Limb (tissue), 2 donors: ENCODE results near the gene ULK1.

Experiments used
- DNase-seq, 2 donors: peaks; one replicate each; pipeline ENCODE4 v3.0.0-alpha.2; 2016; ENCODE audit errors: extremely low spot score in 2 of 2

The ULK1 gene

DNA sequence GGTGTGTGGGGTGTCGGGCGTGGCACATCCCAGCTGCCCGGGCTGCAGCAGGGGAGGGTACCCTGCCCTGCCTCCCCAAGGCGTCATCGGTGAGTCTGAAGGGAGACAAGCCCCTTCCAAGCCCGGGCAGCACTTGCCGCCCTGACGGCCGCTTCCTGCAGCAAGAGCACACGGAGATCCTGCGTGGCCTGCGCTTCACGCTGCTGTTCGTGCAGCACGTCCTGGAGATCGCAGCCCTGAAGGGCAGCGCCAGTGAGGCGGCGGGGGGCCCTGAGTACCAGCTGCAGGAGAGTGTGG is 24.6 kb downstream of the ULK1 start:
- no peak for DNase-seq

DNA sequence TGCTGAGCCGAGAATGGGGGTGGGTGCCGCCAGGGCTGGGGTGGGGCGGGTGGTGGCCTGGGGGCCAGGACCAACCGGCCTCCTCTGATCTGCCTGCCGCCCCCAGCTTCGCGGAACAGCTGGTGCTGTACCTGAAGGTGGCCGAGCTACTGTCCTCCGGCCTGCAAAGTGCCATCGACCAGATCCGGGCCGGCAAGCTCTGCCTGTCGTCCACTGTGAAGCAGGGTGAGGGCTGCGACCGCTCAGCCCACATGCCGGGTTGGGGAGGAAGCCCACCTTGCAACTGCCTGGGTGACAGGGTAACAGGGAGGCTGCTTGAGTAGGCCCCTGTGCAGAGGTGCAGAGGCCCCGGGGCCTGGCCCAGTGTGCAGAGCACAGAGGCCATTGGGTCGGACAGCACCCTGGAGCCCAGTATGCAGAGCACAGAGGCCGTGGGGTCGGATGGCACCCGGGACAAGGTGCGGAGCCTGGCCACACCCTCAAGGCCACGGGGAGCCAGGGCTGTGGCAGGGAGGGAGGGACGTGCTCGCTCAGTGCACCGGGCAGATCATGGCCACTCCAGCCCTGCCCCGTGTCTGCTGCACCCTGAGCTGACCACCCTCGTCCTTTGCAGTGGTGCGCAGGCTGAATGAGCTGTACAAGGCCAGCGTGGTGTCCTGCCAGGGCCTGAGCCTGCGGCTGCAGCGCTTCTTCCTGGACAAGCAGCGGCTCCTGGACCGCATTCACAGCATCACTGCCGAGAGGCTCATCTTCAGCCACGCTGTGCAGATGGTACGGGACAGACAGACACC is 25.1 kb downstream of the ULK1 start:
- peak in 1 of 2 donors; percentile 26 for DNase-seq

DNA sequence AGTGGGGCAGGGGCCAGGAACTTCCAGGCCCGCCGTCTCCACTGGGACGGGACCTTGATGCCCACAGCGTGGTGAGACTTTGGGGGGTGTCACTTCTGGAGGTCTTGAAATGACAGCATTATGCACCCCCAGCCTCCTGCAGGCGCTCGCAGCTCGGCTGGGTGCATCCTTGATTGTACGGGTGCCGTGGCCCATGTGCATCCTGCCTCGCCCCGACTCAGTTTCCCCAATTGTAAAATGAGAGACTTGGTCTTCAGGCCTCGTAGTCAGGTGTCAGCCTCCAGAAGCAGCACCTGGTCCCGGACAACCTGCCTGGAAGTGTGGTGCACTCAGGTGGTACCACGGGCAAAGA is 25.7 kb downstream of the ULK1 start:
- DNase-seq: no peak

DNA sequence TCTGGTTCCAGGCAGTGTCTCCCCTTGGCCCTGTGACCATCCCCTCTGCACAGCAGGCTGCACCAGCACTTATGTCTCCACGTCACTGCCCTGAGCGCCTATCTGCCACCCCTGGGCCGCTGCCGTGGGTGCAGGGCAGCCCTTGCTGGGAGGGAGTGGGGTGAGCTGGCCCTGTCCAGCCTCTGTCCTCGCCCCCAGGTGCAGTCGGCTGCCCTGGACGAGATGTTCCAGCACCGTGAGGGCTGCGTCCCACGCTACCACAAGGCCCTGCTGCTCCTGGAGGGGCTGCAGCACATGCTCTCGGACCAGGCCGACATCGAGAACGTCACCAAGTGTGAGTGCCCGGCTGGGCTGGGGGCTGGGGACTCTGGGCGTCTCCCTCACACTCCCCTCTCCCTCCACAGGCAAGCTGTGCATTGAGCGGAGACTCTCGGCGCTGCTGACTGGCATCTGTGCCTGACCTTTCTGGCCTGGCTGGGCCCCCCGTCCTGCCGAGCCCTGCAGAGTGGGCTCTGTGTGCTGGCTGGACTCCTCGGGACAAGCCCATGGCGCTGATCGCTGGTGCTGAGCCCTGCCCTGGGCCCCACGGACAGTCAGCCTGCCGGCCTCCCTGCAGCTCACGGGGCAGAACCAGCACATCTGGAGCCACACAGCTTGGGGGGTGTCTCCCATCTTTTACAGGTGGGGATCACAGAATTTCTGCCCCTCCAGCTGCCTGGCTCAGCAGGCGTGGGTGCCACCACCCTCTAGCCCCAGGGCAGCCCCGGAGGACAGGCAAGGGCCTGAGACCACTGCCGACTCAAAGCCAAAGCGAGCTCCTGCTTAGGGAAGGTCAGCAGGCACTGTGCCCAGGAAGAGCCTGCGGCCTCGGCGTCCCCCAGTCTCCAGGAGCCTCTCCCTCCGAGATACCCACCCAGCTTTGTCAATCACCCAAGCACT is 26.7 kb downstream of the ULK1 start:
- DNase-seq: peak in 1 of 2 donors; percentile 29

DNA sequence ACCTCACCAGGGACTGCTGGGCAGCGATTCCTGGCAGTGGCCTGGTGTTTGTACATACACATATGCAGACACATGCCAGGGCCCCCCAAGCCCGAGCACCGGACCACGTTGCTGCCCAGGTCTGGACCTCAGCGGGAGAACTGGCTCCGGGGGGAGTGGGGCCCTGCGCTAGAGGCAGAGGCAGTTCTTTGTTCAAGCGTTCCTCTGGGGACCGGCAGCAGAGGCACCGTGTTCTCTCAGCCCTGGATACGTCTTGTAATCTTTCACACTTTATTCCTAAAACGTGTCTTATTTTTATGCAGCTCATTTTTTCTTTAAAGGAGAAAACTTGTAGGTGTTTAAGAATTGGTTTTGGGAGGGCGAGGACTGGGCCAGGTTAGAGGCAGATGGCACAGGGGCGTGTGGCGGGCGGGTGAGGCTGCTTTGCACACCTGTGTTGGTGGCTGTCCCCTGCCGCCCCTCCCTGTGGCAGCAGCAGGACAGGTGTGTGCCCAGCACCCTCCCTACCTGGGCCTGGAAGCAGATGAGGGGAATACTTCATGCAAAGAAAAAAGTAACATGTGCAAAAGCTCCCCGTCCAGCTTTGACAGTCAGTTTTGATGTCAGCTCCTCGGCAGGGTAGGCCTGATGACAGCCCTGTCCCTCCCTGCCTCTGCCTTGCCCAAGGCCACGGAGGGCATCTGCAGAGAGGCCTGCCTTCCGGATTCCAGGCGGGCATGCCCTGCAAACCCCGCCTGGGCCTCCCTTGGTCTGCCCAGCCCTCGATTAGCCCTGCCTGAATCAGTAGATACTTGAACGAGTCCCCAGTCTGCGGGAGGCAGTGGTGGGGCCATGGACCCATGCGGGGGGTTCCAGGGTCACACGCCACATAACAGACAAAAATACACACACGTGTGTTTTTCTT is 27.7 kb downstream of the ULK1 start:
- DNase-seq: peak in 1 of 2 donors; percentile 27

DNA sequence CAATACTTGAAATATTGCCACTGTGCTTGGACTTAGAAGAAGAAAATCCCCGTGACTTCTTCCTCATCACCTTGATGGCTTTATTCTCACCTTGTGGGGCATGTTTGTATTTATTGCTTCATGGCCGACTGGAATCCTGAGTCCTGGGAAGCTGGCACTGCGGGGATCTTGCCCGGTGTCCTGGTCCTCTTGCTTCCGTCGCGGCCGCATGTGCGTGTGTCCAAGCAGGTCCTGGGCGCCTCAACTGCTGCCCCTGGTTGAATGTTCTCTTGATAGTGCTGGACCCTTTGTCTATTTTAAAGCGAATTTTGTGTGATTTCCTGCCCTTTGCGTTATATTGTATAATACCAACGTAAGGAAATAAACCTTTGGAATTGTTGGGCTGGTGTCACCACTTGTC is 28.4 kb downstream of the ULK1 start:
- DNase-seq: no peak

DNA sequence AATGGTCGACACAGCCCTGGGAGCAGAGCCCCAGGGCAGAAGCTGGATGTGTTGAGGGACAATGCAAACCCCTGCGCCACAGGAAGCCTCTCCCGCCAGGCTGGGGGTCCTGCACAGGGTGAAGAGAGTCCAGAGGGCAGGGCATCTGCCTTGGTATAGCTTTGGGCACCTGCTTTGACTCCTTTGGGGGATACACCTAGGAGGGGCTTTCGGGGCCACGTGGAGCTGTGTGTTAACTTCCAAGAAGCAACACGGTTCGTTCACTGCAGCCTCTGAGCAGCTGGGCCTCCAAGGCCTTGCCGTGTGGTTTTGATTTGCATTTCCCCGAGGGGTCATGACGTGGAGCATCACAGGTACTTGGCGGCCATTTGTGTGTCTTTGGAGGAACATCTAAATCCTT is 28.8 kb downstream of the ULK1 start:
- DNase-seq: peak in 1 of 2 donors; percentile 33

DNA sequence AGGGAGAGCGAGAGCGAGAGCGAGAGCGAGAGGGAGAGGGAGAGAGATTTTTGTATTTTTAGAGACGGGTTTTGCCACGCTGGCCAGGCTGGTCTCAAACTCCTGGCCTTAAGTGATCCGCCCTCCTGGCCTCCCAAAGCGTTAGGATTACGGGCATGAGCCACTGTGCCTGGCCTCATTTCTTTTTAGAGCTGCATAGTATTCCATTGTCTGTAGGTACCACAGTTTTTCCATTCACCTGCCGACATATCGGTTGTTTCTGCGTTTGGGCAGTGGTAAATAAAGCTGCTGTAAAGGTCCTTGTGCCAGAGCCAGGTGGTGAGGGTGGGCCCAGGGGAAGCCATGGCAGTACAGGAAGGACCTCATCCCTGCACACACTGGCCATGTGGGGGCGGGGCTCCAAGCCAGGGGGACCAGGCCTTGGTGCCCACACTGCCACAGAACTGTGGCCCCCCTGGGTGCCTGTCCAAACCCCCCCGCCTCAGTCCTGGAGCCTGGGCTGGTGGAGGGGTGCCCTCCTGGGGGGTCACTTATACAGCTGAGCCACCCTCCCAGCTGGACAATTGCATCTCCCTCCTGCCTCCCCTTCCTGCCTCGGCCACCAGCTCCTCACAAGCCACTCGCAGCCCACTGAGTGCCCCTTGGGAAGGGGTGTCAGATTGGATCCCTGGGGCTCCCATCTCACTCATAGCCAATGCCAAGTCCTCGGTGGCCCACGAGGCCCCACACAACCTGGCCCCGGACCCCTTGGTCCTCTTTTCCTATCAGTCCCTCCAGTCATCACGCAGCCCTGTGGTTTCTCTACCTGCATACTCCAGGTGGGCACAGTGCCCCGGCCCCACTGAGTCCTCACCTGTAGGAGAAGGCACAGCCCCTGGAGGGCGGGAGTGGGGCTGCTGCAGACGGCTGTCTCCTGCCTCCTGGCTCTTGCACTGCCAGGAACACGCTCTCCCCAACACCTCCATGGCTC is 33.0 kb downstream of the ULK1 start:
- peak in 1 of 2 donors; percentile 33 for DNase-seq

DNA sequence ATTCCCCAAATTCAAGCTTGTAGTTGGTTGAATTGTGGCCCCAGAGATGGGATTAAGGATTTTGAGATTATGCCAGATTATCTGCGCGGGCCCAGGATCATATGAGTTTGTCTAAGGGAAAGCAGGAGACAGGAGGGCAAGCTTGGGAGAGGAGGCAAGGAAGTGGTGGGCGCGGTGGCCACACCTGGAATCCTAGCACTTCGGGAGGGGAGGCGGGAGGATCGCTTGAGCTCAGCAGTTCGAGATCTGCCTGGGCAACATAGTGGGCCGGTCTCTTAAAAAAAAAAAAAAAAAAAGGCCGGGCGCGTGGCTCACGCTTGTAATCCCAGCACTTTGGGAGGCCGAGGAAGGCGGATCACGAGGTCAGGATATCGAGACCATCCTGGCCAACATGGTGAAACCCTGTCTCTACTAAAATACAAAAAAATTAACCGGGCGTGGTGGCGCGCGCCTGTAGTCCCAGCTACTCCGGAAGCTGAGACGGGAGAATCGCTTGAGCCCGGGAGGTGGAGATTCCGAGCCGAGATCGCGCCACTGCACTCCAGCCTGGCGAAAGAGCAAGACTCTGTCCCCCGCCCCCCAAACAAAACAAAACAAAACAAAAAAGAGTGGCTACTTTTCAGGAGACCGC is 33.8 kb downstream of the ULK1 start:
- DNase-seq: no peak

DNA sequence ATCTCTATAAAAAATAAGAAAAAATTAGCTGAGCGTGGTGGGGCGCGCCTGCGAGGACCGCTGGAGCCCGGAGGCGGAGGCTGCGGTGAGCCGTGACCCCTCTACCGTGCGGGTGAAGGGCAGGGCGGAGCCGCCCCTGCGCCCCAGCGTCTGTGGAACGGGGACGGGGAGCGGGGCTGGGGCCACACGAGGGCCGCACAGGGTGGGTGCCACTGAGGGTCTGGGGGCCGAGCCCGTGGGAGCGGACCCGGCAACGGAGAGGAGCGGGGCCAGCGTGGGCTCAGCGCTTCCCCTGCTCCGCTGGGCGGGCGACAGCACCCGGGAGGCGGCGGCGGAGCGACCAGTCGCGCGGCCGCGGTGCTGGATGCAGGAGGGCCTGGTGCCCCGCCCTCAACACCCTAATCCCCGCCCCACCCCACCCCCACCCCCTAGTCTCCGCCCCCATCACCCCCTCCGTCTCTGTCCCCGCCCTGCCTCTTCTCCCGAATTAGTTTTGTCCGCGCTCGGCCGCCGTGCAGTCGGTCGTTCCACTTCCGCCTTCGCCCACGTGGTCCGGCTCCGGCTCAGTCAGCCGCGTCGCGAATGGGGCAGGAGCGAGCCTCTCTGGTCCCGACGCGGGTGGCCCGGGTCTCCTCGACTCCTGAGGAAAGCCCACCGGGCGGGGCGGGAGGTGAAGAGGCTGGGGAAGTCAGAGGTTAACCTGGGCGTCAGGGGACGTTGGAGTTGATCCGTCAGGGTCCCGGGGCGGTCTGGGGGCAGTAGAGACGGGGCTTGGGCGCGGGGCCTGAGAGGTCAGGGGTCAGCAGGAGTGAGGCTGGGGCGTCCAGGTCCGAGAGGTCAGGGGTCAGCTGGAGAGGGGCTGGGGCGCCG is 34.5 kb downstream of the ULK1 start, which contains the start of gene PUS1:
PUS1 (plus strand) TSS at position 566 of the 870 bp plus-strand sequence. CDS start 447 bp downstream, outside the sequence.
- peak; percentile 92 to 97 for DNase-seq

DNA sequence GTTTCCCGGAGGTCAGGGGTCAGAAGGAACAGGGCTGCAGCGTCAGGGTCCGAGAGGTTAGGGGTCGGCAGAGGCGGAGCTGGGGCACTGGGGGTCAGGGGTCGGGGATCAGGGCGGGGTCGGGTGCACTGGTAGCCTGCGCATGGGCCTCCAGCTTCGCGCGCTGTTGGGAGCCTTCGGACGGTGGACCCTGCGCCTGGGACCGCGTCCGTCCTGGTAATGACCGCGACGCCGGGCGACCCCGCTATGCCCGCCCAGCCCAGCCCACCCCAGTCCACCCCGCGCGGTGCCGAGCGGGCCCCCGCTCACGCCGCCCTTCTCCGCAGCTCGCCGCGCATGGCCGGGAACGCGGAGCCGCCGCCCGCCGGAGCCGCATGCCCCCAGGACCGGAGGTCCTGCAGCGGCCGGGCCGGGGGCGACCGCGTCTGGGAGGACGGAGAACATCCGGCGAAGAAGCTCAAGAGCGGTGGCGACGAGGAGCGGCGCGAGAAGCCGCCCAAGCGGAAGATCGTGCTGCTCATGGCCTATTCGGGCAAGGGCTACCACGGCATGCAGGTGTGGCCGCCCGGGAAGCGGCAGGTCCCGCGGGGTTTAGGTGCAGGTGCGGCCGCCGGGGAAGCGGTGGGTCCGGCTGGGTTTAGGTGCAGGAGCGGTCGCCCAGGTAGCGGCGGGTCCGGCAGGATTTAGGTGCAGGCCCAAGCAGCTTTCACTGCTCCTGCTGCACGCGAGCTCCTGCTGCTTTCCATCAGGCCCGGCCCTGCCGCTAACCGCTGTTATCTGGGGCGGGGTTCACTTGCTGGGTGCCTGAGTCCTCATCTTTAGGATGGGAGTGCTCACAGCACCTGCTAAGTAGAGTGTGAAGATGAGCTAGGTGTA is 35.4 kb downstream of the ULK1 start:
- DNase-seq: no peak

DNA sequence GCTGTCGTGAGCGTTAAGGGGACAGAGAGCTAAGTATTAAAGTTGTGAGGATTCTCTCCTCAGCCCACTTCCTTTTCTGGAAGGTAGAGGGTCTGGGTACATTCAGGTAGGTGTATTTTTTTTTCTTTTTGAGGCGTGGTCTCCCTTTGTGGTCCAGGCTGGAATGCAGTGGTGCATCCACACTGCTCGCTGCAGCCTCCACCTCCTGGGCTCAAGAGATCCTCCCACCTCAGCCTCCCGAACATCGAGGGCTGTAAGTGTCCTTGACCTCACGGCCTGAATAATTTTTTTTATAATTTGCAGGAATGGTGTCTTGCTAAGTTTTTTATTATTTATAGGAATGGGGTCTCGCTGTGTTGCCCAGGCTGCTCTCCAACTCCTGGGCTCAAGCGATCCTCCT is 36.1 kb downstream of the ULK1 start:
- DNase-seq: no peak

DNA sequence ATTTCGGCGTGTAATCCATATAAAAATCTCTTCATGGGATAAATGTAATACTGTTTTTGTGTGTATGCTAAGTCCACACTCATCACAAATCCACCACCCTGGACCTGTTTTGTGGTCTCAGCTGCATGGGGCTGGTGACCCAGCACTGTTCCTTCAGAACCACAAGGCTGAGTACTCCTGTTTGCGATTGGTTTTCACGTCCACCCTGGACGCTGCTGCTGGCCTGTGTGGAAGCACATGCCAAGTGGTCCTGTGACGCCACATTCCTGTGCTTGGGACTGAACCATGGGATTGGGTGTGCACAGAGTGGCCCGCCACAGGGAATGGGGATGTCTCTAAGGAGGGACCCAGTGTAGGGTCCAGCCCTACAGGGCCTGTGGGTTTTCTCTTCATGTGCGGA is 39.0 kb downstream of the ULK1 start:
- no peak for DNase-seq

DNA sequence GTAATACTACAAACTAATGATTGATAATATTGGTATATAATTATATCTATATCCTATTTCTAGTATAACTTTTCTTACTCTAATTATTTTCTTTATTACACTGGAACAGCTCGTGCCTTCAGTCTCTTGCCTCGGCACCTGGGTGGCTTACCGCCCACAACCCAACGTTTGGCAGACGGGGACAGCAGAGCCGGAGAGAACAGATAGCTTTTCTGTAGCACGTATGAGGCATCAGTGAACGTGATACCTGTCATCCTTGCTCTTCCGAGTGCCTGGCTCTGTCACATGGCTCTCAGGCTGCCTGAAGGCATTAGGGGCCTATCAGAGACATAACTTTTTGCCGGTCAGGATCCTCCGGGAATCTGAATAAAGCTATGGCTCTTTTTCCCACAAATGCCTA is 40.1 kb downstream of the ULK1 start:
- no peak for DNase-seq

DNA sequence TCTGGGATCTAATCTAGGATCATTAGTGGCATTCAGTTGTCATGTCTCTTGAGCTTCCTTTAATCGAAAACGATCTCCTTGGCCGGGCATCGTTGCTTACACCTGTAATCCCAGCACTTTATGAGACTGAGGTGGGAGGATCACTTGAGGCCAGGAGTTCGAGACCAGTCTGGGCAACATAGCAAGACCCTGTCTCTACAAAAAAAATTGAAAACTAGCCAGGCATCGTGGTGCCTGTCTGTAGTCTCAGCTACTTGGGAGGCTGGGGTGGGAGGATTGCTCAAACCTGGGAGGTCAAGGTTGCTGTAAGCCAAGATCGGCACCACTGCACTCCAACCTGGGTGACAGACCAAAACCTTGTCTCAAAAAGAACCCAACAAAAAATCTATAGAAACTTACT is 43.7 kb downstream of the ULK1 start:
- DNase-seq: no peak

DNA sequence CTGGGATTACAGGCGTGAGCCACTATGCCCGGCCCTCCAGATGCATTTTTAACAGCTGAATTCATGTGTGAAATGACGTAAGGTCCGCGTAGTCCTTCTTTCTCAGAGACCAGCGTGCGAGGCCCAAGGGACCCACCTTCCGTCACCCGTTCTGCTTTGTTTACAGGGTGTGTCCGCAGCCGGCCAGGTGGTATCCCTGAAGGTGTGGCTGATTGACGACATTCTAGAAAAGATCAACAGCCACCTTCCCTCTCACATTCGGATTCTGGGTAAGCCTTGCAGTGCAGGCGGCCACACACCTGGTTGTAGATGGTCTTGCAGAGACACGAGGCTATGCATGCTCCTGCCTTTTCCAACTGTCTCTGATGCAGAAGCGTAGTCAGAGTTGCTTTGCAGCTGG is 44.6 kb downstream of the ULK1 start:
- DNase-seq: no peak

DNA sequence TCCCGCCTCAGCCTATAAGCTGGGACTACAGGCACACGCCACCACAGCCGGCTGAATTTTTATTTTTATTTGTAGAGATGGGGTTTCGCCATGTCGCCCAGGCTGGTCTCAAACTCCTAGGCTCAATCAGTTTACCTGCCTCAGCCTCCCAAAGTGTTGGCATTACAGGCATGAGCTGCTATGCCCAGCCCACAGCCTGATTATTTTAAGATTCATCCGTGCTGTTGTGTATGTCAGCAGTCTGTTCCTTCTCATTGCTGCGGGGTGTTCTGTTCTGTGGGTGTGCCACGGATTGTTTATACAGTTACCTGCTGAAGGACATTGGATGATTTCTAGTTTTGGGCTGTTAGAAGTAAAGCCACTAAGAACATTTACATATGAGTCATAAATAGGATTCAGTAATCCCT is 45.7 kb downstream of the ULK1 start:
- no peak for DNase-seq
